OCI-LY1 (cell line): ENCODE data around the gene CD200.

Experiments
- H2AFZ ChIP-seq: fragments of 200-600 bp; sonication (generic), shearing (Covaris generic); 2 replicates; pipeline ENCODE4 v1.6.0; 2014; ENCODE audit warnings: antibody characterized with exemption, mild to moderate bottlenecking, low read length
- H3F3A ChIP-seq: fragments of 200-600 bp; sonication (generic), shearing (Covaris generic); 2 replicates; pipeline ENCODE4 v1.6.0; 2014; ENCODE audit warnings: mild to moderate bottlenecking, antibody characterized with exemption, low read length, moderate library complexity; ENCODE audit not compliant: insufficient read depth
- H3K27ac ChIP-seq: fragments of 200-600 bp; sonication (generic); 2 replicates; pipeline ENCODE4 v1.5.1; 2014; ENCODE audit warnings: low read length, mixed run types, mild to moderate bottlenecking, low read depth; ENCODE audit not compliant: poor library complexity, severe bottlenecking
- H3K27me3 ChIP-seq: fragments of 200-600 bp; sonication (generic); 2 replicates; pipeline ENCODE4 v1.6.0; 2014; ENCODE audit warnings: antibody characterized with exemption, mild to moderate bottlenecking, low read length, moderate library complexity; ENCODE audit not compliant: insufficient read depth
- H3K36me3 ChIP-seq: fragments of 200-600 bp; sonication (generic); 2 replicates; pipeline ENCODE4 v1.6.1; 2014; ENCODE audit warnings: mild to moderate bottlenecking, antibody characterized with exemption, low read length, moderate library complexity, mixed read lengths; ENCODE audit not compliant: insufficient read depth
- H3K4me1 ChIP-seq: fragments of 200-600 bp; sonication (generic); 2 replicates; pipeline ENCODE4 v1.5.1; 2014; ENCODE audit warnings: mild to moderate bottlenecking, low read length, moderate library complexity; ENCODE audit not compliant: insufficient read depth, severe bottlenecking
- H3K4me2 ChIP-seq: fragments of 200-600 bp; sonication (generic), shearing (Covaris generic); 2 replicates; pipeline ENCODE4 v1.6.1; 2014; ENCODE audit warnings: low read length
- H3K4me3 ChIP-seq: fragments of 200-600 bp; sonication (generic); 2 replicates; pipeline ENCODE4 v1.5.1; 2014; ENCODE audit warnings: low read length, low read depth, mild to moderate bottlenecking, mixed read lengths; ENCODE audit not compliant: poor library complexity, severe bottlenecking
- H3K79me2 ChIP-seq: fragments of 200-600 bp; shearing (Covaris generic); 2 replicates; pipeline ENCODE4 v1.6.1; 2016; ENCODE audit warnings: mixed run types, low read length, mixed read lengths; ENCODE audit not compliant: insufficient read depth
- H3K9ac ChIP-seq: fragments of 200-600 bp; sonication (generic), shearing (Covaris generic); 2 replicates; pipeline ENCODE4 v1.6.1; 2014; ENCODE audit warnings: mild to moderate bottlenecking, low read length, mixed read lengths
- H3K9me2 ChIP-seq: fragments of 200-600 bp; sonication (generic), shearing (Covaris generic); 2 replicates; pipeline ENCODE4 v1.6.1; 2014; ENCODE audit warnings: low read depth, mild to moderate bottlenecking, low read length, mixed read lengths
- H3K9me3 ChIP-seq: fragments of 200-600 bp; shearing (Covaris generic); 2 replicates; pipeline ENCODE4 v1.6.1; 2014; ENCODE audit warnings: low read length, mixed read lengths
- H4K20me1 ChIP-seq: fragments of 200-600 bp; sonication (generic), shearing (Covaris generic); 2 replicates; pipeline ENCODE4 v1.6.0; 2016; ENCODE audit warnings: mild to moderate bottlenecking, low read length; ENCODE audit not compliant: insufficient read depth
- EZH2 ChIP-seq: fragments of 200-600 bp; sonication (generic), shearing (Covaris generic); IDR thresholded peaks from 2 replicates; pipeline ENCODE4 v1.8.0; 2017; ENCODE audit warnings: borderline replicate concordance, mixed run types, mild to moderate bottlenecking, antibody characterized with exemption, low read length, moderate library complexity, mixed read lengths
- TF ChIP-seq, protein P1 (sequence below): fragments of 200-600 bp; sonication (generic), shearing (Covaris generic); IDR thresholded peaks from 2 replicates; pipeline ENCODE4 v1.5.1; 2017; ENCODE audit warnings: mild to moderate bottlenecking, antibody characterized with exemption, low read length, moderate library complexity, mixed read lengths

The CD200 gene

DNA sequence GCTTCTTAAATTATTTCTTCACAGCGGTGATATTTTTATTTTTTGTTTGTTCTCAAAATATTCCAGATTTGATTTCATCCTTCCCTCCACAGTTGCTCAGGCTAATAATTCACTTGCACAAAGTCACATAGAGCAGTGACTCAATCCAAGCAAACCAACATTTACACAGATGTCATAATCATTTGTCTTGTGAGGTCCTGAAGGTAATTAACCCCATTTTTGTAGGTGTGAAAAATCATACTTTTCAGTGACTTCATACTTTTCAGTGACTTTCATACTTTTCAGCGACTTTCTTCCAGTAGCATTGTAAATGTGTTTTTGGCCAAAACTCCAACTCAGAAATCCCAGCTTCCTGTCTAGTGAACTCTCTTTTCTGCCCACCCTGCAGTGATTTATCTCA lies 32.1 kb downstream of the CD200 start:
- H3K9ac ChIP-seq: no peak overlapping the region
- H3K9me3 ChIP-seq: no peaks in the 10 kb centered on the region
- H3K36me3 ChIP-seq: no peaks in the 10 kb centered on the region
- H3F3A ChIP-seq: no peaks in the 10 kb centered on the region
- H3K9me2 ChIP-seq: no peaks in the 10 kb centered on the region
- no peaks in the 10 kb centered on the region for H3K79me2 ChIP-seq
- no peak overlapping the region for H3K4me3 ChIP-seq
- H3K27me3 ChIP-seq: no peaks in the 10 kb centered on the region
- no peaks in the 10 kb centered on the region for H4K20me1 ChIP-seq
- H3K4me1 ChIP-seq: no peaks in the 10 kb centered on the region
- no peak overlapping the region for H3K4me2 ChIP-seq
- H3K27ac ChIP-seq: no peak overlapping the region
- no peak overlapping the region for H2AFZ ChIP-seq
- TF ChIP-seq, protein P1, sequence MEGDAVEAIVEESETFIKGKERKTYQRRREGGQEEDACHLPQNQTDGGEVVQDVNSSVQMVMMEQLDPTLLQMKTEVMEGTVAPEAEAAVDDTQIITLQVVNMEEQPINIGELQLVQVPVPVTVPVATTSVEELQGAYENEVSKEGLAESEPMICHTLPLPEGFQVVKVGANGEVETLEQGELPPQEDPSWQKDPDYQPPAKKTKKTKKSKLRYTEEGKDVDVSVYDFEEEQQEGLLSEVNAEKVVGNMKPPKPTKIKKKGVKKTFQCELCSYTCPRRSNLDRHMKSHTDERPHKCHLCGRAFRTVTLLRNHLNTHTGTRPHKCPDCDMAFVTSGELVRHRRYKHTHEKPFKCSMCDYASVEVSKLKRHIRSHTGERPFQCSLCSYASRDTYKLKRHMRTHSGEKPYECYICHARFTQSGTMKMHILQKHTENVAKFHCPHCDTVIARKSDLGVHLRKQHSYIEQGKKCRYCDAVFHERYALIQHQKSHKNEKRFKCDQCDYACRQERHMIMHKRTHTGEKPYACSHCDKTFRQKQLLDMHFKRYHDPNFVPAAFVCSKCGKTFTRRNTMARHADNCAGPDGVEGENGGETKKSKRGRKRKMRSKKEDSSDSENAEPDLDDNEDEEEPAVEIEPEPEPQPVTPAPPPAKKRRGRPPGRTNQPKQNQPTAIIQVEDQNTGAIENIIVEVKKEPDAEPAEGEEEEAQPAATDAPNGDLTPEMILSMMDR: no peak
- TF ChIP-seq EZH2: no peak

DNA sequence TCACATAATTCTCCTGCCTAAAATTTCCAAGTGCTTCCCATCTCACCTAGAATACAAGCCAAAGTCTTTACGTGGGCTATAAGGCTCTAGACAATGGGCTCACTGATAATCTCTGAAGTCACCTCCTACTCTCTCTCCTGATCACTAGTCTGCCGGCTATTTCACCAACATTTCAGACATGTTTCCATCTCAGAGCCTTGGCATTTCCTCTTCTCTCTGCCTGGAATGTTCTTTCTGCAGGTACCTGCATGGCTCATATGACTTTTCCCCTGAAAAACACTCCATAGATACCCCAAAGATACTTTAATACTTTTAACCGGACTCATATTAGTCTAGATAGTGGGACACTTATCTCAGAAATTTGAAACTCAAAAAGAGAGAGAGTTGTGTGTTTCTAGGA lies 32.7 kb downstream of the CD200 start:
- no peaks in the 10 kb centered on the region for H3F3A ChIP-seq
- no peaks in the 10 kb centered on the region for H3K36me3 ChIP-seq
- H3K79me2 ChIP-seq: no peaks in the 10 kb centered on the region

DNA sequence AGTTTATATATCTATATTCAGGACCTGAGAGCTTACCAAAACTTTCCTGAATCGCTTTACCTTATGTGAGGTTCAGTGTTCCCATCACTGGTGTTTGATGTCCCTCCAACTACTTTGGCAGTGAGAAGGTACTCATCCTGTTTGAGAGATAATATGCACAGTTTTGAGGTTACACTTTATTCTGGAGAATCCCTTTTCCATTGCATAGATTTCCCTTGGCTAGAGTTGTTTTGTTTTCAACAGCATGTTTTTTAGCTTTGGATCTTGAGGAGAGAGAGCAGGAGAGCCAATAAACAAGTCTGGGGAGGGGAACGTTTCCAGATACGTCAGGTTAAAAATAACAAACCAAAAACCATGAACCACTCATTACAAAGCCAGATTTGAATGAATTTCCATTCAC lies 33.6 kb downstream of the CD200 start:
- H3K79me2 ChIP-seq: no peaks in the 10 kb centered on the region
- H2AFZ ChIP-seq: no peak overlapping the region
- H3K4me2 ChIP-seq: no peak overlapping the region
- no peaks in the 10 kb centered on the region for H3K9me3 ChIP-seq
- H3K27me3 ChIP-seq: no peaks in the 10 kb centered on the region
- no peaks in the 10 kb centered on the region for H4K20me1 ChIP-seq
- no peaks in the 10 kb centered on the region for H3F3A ChIP-seq
- no peaks in the 10 kb centered on the region for H3K4me1 ChIP-seq
- H3K9ac ChIP-seq: no peak overlapping the region
- H3K9me2 ChIP-seq: no peaks in the 10 kb centered on the region
- TF ChIP-seq, protein P1: no peak
- TF ChIP-seq EZH2: no peak
- H3K27ac ChIP-seq: no peak overlapping the region
- H3K4me3 ChIP-seq: no peak overlapping the region
- no peaks in the 10 kb centered on the region for H3K36me3 ChIP-seq

More for the DNA sequence above, 32.7 kb downstream of the CD200 start:
- Histone ChIP-seq H4K20me1 (no peaks in the 10 kb centered on the region), H3K9me2 (no peaks in the 10 kb centered on the region), H3K4me3 (no peak overlapping the region), H3K9me3 (no peaks in the 10 kb centered on the region), H3K27me3 (no peaks in the 10 kb centered on the region), H3K4me1 (no peaks in the 10 kb centered on the region), H3K4me2 (no peak overlapping the region), H3K27ac (no peak overlapping the region), H3K9ac (no peak overlapping the region), H2AFZ (no peak overlapping the region)
- TF ChIP-seq, protein P1: no peak
- TF ChIP-seq EZH2: no peak
